RWPE2 (cell line): ENCODE results near the gene EPB41L4A.

Source experiments
- ATAC-seq: fragments of 200-7000 bp; cut with Tn5 transposase; 3 replicates; pipeline ENCODE4 v1.9.1; 2021; ENCODE audit warnings: low read depth
- DNase-seq: peaks from one replicate; pipeline ENCODE4 v3.0.0-alpha.2; 2020; ENCODE audit warnings: low spot score
- H3K27ac ChIP-seq: fragments of 450-650 bp; 2 replicates; pipeline ENCODE4 v1.5.1; 2017; ENCODE audit warnings: mild to moderate bottlenecking; ENCODE audit not compliant: poor library complexity, severe bottlenecking
- H3K27me3 ChIP-seq: fragments of 250-450 bp; sonication (Bioruptor Pico); 2 replicates; pipeline ENCODE4 v1.5.1; 2021; ENCODE audit warnings: mild to moderate bottlenecking, moderate library complexity; ENCODE audit not compliant: insufficient read depth, poor library complexity, severe bottlenecking
- H3K36me3 ChIP-seq: fragments of 250-450 bp; sonication (Bioruptor Pico); 2 replicates; pipeline ENCODE4 v1.5.1; 2020; ENCODE audit warnings: low read depth, mild to moderate bottlenecking, moderate library complexity
- H3K4me1 ChIP-seq: fragments of 250-450 bp; sonication (Bioruptor Pico); 2 replicates; pipeline ENCODE4 v1.5.1; 2021; ENCODE audit warnings: mild to moderate bottlenecking, moderate library complexity; ENCODE audit not compliant: insufficient read depth, poor library complexity, severe bottlenecking
- H3K4me3 ChIP-seq: fragments of 250-450 bp; sonication (Bioruptor Pico); 2 replicates; pipeline ENCODE4 v1.5.1; 2021; ENCODE audit warnings: mild to moderate bottlenecking, moderate library complexity; ENCODE audit not compliant: severe bottlenecking
- H3K9me3 ChIP-seq: fragments of 250-450 bp; sonication (Bioruptor Pico); 2 replicates; pipeline ENCODE4 v1.5.1; 2021; ENCODE audit warnings: mild to moderate bottlenecking, moderate library complexity; ENCODE audit not compliant: severe bottlenecking
- TF ChIP-seq, protein P1 (sequence below): fragments of 450-650 bp; IDR thresholded peaks from one replicate; pipeline ENCODE4 v1.5.1; 2017; ENCODE audit warnings: mild to moderate bottlenecking, moderate library complexity; ENCODE audit not compliant: poor library complexity, severe bottlenecking

EPB41L4A gene

DNA sequence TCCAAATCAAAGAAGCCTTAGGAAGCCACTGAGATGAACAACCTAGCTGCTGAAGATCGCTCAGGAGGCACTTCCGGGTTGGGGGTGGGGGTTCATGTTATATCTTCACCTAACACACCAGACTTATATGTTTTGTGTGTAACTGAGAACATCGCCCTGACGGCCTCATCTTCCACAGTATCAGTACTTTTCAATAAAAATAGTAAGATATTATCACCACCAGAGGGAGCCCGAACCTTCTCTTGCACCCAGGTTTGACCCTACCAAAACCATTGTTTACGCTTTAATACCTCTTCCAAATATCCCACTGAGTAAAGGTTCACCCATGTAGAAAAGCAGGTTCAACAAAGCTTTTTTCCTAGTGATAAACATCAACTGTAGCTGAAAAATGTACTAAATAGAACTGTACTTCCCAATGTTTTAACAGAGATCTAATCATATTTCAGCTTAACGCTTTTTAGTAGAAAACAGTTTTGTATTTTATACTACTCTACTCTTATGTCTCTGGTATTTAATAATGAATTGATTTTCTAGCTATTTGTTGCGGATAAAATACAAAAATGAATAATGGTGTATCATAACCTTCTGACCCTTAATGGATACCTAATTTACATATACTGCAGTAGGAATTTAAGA, 244.0 kb downstream of the EPB41L4A start:
- H3K9me3 ChIP-seq = no peaks in the 10 kb centered on the region
- no peaks in the 10 kb centered on the region for H3K27me3 ChIP-seq
- peaks cover 4% of the 10 kb centered on the region for H3K4me1 ChIP-seq
- H3K36me3 ChIP-seq = 0 out of 2 replicates have a peak, but pooled peaks cover 9% of the 10 kb centered on the region
- H3K27ac ChIP-seq = no peak overlapping the region
- TF ChIP-seq, protein P1, sequence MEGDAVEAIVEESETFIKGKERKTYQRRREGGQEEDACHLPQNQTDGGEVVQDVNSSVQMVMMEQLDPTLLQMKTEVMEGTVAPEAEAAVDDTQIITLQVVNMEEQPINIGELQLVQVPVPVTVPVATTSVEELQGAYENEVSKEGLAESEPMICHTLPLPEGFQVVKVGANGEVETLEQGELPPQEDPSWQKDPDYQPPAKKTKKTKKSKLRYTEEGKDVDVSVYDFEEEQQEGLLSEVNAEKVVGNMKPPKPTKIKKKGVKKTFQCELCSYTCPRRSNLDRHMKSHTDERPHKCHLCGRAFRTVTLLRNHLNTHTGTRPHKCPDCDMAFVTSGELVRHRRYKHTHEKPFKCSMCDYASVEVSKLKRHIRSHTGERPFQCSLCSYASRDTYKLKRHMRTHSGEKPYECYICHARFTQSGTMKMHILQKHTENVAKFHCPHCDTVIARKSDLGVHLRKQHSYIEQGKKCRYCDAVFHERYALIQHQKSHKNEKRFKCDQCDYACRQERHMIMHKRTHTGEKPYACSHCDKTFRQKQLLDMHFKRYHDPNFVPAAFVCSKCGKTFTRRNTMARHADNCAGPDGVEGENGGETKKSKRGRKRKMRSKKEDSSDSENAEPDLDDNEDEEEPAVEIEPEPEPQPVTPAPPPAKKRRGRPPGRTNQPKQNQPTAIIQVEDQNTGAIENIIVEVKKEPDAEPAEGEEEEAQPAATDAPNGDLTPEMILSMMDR = peak; percentile 97
- DNase-seq (no peak), ATAC-seq (peak; percentile 84)
- H3K4me3 ChIP-seq = no peak overlapping the region

DNA sequence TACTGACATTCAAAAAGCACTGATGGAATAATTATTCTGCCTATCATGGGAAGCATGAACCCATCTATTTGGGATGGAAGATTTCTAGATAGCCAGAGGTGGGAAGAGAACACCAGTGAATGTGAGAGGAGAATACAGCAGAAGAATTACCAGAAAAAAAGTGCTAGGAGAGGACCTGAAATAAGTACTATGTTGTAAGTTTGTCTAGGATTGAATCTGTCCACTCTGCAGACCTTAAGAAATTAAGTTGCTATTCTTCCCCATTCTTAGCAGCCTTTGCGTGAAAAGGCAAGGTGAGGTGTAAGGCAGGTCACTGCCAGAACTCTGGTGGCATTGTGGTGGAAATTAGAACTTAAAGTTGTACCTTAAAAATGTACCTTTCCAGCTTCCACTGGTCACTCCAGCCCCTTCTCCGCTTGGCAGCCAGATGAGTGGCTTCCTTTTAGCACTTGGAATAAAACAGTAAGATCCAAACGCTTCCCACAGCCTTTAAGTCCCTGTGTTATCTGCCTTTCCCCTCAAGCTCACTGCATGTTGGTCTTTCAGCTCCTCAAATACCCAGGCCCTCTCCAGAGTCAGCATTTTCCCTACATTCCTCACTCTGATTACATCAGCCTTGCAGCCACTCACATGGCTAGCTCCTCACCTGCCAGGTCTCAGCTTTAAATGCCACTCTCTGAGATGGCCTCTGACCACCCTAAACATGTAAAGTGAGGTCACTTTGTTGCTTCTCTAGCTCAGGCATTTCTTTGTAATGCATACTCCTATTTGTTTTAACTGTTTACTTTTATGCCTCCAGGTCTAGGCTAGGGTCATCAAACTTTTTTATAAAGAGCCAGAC, 253.0 kb downstream of the EPB41L4A start:
- H3K27me3 ChIP-seq = no peaks in the 10 kb centered on the region
- DNase-seq (no peak), ATAC-seq (peak; percentile 28)
- H3K4me3 ChIP-seq = no peak overlapping the region
- peaks cover 11% of the 10 kb centered on the region for H3K4me1 ChIP-seq
- peak overlapping the region; percentile 15 for H3K27ac ChIP-seq
- H3K36me3 ChIP-seq = peaks cover 57% of the 10 kb centered on the region
- H3K9me3 ChIP-seq = no peaks in the 10 kb centered on the region
- TF ChIP-seq, protein P1 = no peak

DNA sequence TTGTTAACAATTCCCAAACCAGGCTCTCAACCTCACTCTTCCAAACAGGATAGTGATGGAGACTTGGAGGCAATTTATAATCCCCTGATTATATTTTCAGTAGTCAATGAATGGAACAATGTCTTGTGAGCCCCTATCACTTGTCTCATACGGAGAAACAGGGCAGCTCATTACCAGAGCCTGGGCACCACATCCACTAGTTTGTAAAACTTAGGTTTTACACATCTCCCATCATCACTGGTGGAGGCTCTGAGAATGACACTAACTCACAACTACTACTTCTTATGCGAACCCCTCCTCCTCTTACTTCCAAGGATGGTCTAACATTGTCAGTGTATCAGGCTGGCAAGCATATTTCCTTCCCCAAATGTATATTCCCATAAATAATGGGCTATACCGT, 253.7 kb downstream of the EPB41L4A start:
- no peak for DNase-seq
- Histone ChIP-seq H3K4me1 (peaks cover 11% of the 10 kb centered on the region), H3K27ac (peak overlapping the region; percentile 15), H3K4me3 (no peak overlapping the region), H3K9me3 (no peaks in the 10 kb centered on the region), H3K36me3 (peaks cover 58% of the 10 kb centered on the region), H3K27me3 (no peaks in the 10 kb centered on the region)
- peak; percentile 4; the same call in 1 of the 3 replicates for ATAC-seq
- TF ChIP-seq, protein P1 = no peak

DNA sequence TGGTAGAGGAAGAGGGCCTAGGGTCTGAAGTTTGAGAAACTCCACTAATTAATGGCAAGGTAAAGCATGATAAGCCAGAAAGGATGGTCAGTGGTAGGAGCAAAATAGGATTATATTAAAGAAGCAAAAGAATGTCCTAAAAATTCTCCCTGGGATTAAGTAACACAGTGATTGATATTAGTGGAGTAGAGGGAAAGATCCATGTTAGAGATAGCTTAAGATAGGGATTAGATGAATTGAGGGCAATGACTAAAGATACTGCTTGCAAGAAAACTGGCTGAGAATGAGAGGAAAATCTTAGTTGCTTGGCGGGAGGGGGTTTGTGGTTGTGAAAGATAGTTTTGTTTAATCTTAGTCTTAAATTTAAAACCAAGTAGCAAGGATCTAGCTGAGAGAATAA, 255.6 kb downstream of the EPB41L4A start:
- H3K4me3 ChIP-seq = no peak overlapping the region
- H3K36me3 ChIP-seq = peaks cover 58% of the 10 kb centered on the region
- ATAC-seq = no peak
- DNase-seq = no peak
- H3K27ac ChIP-seq = peak overlapping the region; percentile 55
- H3K27me3 ChIP-seq = no peaks in the 10 kb centered on the region
- H3K4me1 ChIP-seq = peaks cover 11% of the 10 kb centered on the region
- H3K9me3 ChIP-seq = no peaks in the 10 kb centered on the region
- TF ChIP-seq, protein P1 = no peak
